PC-9 (cell line): ENCODE results near the gene ETV6.

Experiments
- CTCF ChIP-seq: fragments of 200-600 bp; sonication (generic); conservative IDR thresholded peaks from 2 replicates; pipeline ENCODE4 v1.6.1; 2017; ENCODE audit warnings: mixed run types, antibody characterized with exemption, mild to moderate bottlenecking, moderate library complexity
- EZH2 ChIP-seq: fragments of 200-600 bp; sonication (generic); IDR thresholded peaks from 2 replicates; pipeline ENCODE4 v1.8.0; 2017; ENCODE audit warnings: antibody characterized with exemption, low read depth

DNA sequence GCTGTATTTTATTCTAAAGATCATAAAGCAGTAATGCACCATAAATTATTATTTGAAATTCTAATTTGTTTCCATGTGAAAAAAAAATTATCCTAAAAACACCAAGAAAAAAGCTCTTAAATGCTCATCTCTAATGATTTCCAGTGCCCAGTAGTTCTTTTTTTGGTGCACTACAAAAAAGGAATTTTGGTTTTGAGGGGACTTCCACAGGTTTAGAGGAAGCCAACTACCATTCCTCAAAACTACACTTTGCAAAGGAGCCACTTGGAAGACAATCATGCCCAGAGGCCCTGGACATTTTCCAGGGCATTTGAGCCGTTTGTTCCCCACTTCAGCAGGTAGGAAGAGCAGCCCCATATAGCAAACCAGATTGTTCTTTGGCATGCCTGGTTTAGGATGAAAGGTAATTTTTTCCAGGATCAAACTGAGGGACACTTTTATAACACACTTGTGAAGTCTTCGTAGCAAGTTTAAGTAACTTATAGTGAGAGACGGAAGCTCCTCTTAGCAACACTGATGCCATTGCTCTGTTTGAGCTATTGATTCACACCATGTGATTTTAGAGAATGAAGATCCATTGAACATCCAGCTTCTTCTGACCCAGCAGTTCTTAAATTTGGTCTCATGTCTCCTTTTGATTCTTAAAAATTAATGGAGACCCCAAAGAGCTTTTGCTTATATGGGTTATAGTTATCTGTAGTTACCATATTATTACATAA, 187.9 kb downstream of the ETV6 start:
- no peak for TF ChIP-seq CTCF
- TF ChIP-seq EZH2, result no peak
